CD4-positive, alpha-beta T cell (primary cell): ENCODE data around the gene MRPL36. TPM values are rescaled to one million over a fixed set of nuclear protein-coding genes. Genes with fewer than 3 reads are reported as not detected.

Experiments
- ATAC-seq: fragments of 200-7000 bp; cut with Tn5 transposase; one replicate; pipeline ENCODE4 v1.10.0; 2022; ENCODE audit warnings: mild to moderate bottlenecking; ENCODE audit not compliant: poor library complexity
- CTCF ChIA-PET: fragments of 350-600 bp; sonication (Branson Sonifier 250); formaldehyde crosslinking; loops from one replicate; lab custom pipeline; 2021; ENCODE audit warnings: antibody characterized with exemption, inconsistent platforms; lab: Charles Lee
- POLR2A ChIA-PET: fragments of 350-600 bp; sonication (Branson Sonifier 250); formaldehyde crosslinking; loops from one replicate; lab custom pipeline; 2021; ENCODE audit warnings: antibody characterized with exemption, inconsistent platforms; lab: Charles Lee
- DNase-seq, 14 experiments: peaks; one replicate each; pipeline ENCODE4 v3.0.0-alpha.2; 2013 to 2020; ENCODE audit warnings: mixed read lengths in 2 of 14
- H3K27ac ChIP-seq, 2 donors: one replicate each; pipeline versions ENCODE4 v1.5.1 to v1.7.0; 2013; ENCODE audit warnings: low read length in 2 of 2, low read depth in 1 of 2, mild to moderate bottlenecking in 1 of 2
- H3K27me3 ChIP-seq, 2 experiments: 1 replicate in 1 of 2; 2 replicates in 1 of 2; pipeline versions ENCODE4 v1.6.1 to v1.7.0; 2013; ENCODE audit warnings: low read length in 2 of 2, control low read depth in 1 of 2, mild to moderate bottlenecking in 1 of 2, moderate library complexity in 1 of 2; ENCODE audit not compliant: insufficient read depth in 2 of 2, control insufficient read depth in 1 of 2
- H3K36me3 ChIP-seq: one replicate; pipeline ENCODE4 v1.6.1; 2013; ENCODE audit warnings: low read length, control low read depth; ENCODE audit not compliant: insufficient read depth
- H3K4me1 ChIP-seq: one replicate; pipeline ENCODE4 v1.6.1; 2013; ENCODE audit warnings: low read length, control low read depth; ENCODE audit not compliant: insufficient read depth
- H3K4me3 ChIP-seq: one replicate; pipeline ENCODE4 v1.5.1; 2013; ENCODE audit warnings: mild to moderate bottlenecking, low read length, moderate library complexity
- H3K9me3 ChIP-seq, 2 experiments: 1 replicate in 1 of 2; 2 replicates in 1 of 2; pipeline versions ENCODE4 v1.6.1 to v1.7.0; 2013; ENCODE audit warnings: low read length in 2 of 2, mild to moderate bottlenecking in 2 of 2, control low read depth in 1 of 2, moderate library complexity in 1 of 2; ENCODE audit not compliant: control insufficient read depth in 1 of 2, insufficient read depth in 1 of 2
- H3K27ac Mint-ChIP-seq: one replicate; pipeline ENCODE4 v1.8.0; 2020; ENCODE audit warnings: mixed read lengths
- H3K27me3 Mint-ChIP-seq: one replicate; pipeline ENCODE4 v1.8.0; 2021; ENCODE audit warnings: mixed read lengths
- H3K36me3 Mint-ChIP-seq: one replicate; pipeline ENCODE4 v1.8.0; 2021; ENCODE audit warnings: low read depth, mixed read lengths
- H3K4me1 Mint-ChIP-seq: one replicate; pipeline ENCODE4 v1.8.0; 2021; ENCODE audit warnings: low read depth, mixed read lengths
- H3K4me3 Mint-ChIP-seq: one replicate; pipeline ENCODE4 v1.8.0; 2020; ENCODE audit warnings: mild to moderate bottlenecking, mixed read lengths
- H3K9me3 Mint-ChIP-seq: one replicate; pipeline ENCODE4 v1.8.0; 2020; ENCODE audit warnings: mixed read lengths
- intact Hi-C, 2 experiments: fragments of 100-400 bp; cut with DNase I in 1 of 2; cut with micrococcal nuclease in 1 of 2; formaldehyde crosslinking; loops; one replicate each; pipeline versions ENCODE4 v1.15.1 to v1.9.0; 2023 to 2025; cut with DNase I, micrococcal nuclease
- total RNA-seq, 174 experiments: library from RNA in 2 of 174; stranded (reverse) in 2 of 174; gene quantifications; one replicate each; pipeline ENCODE4 v1.2.3 and lab custom pipeline; 2021 to 2026
- TF ChIP-seq, protein P1 (sequence below): fragments of 200-600 bp; IDR thresholded peaks from one replicate; pipeline ENCODE4 v1.8.0; 2022; ENCODE audit warnings: antibody characterized with exemption, mild to moderate bottlenecking

Gene MRPL36
- total RNA-seq, 2 experiments from 2014 or later = 14.3 to 18.2 TPM

DNA sequence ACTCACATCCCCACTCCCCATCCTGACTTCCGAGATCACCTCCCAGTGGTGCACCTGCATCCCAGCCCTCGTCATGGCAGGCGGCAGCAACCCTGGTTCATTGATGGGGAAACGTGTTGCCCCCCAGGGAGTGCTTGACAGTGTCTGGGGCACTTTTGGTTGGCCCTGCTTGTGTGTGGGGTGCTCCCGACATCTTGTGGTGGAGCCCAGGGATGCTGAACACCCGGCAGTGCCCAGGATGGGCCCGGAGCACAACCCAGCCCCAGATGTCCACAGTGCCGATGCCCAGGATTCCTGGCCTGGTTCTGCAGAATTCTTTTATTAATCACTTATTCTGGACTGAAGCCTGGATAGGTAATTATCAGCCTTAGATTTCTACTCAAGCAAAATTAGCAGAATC lies 3.7 kb downstream of the MRPL36 start:
- peaks cover 47% of the 10 kb centered on the region for H3K36me3 Mint-ChIP-seq
- no peak overlapping the region for H3K4me3 Mint-ChIP-seq
- intact Hi-C loops = loop anchor here in 1 of 2 experiments (5.0 to 10.0 kb wide), 4 partner anchors 59 to 451 kb away; partner anchors contain the start of gene CLPTM1L
- Histone ChIP-seq H3K36me3 (peaks cover 28% of the 10 kb centered on the region), H3K9me3 (no peaks in the 10 kb centered on the region), H3K27me3 (no peaks in the 10 kb centered on the region), H3K27ac (no peak overlapping the region), H3K4me3 (no peak overlapping the region), H3K4me1 (peaks cover 68% of the 10 kb centered on the region)
- no peaks in the 10 kb centered on the region for H3K9me3 Mint-ChIP-seq
- CTCF ChIA-PET = no interaction called here
- H3K4me1 Mint-ChIP-seq = peaks cover 66% of the 10 kb centered on the region
- no peaks in the 10 kb centered on the region for H3K27me3 Mint-ChIP-seq
- POLR2A ChIA-PET = no interaction called here
- ATAC-seq = no peak
- H3K27ac Mint-ChIP-seq = no peak overlapping the region
- DNase-seq = no peak
- TF ChIP-seq, protein P1, sequence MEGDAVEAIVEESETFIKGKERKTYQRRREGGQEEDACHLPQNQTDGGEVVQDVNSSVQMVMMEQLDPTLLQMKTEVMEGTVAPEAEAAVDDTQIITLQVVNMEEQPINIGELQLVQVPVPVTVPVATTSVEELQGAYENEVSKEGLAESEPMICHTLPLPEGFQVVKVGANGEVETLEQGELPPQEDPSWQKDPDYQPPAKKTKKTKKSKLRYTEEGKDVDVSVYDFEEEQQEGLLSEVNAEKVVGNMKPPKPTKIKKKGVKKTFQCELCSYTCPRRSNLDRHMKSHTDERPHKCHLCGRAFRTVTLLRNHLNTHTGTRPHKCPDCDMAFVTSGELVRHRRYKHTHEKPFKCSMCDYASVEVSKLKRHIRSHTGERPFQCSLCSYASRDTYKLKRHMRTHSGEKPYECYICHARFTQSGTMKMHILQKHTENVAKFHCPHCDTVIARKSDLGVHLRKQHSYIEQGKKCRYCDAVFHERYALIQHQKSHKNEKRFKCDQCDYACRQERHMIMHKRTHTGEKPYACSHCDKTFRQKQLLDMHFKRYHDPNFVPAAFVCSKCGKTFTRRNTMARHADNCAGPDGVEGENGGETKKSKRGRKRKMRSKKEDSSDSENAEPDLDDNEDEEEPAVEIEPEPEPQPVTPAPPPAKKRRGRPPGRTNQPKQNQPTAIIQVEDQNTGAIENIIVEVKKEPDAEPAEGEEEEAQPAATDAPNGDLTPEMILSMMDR = no peak

DNA sequence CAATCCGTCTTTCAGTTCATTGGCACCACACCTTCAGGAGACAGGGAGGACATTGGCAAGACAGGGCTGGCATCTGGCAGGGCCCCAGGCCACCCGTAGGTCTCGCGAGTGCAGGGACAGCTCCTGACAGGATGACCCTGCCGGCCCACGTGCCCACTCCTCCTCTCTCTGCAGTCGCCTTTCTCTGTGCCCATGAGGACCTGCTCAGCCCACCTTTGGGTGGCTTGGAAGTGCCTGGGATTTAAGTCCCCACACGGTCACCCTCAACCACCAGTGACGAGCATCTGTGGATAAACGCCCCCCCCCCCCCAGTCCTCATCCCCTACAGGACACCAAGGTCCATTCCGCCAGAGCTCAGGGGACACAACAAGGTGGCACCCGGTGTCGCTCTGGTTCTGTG lies 4.1 kb downstream of the MRPL36 start:
- Histone ChIP-seq H3K36me3 (peaks cover 28% of the 10 kb centered on the region), H3K9me3 (no peaks in the 10 kb centered on the region), H3K27ac (no peak overlapping the region), H3K27me3 (no peaks in the 10 kb centered on the region), H3K4me3 (no peak overlapping the region), H3K4me1 (peaks cover 64% of the 10 kb centered on the region)
- no peak for DNase-seq
- Mint-ChIP-seq H3K4me3 (peak overlapping the region; percentile 12), H3K4me1 (peaks cover 62% of the 10 kb centered on the region), H3K27me3 (no peaks in the 10 kb centered on the region), H3K27ac (peak overlapping the region; percentile 6), H3K36me3 (peaks cover 43% of the 10 kb centered on the region), H3K9me3 (no peaks in the 10 kb centered on the region)
- ChIA-PET POLR2A (no interaction called here), CTCF (no interaction called here)
- intact Hi-C loops = loop anchor here in 1 of 2 experiments (5.0 to 10.0 kb wide), 4 partner anchors 58 to 451 kb away; partner anchors contain the start of gene CLPTM1L
- TF ChIP-seq, protein P1 = no peak
- ATAC-seq = no peak

DNA sequence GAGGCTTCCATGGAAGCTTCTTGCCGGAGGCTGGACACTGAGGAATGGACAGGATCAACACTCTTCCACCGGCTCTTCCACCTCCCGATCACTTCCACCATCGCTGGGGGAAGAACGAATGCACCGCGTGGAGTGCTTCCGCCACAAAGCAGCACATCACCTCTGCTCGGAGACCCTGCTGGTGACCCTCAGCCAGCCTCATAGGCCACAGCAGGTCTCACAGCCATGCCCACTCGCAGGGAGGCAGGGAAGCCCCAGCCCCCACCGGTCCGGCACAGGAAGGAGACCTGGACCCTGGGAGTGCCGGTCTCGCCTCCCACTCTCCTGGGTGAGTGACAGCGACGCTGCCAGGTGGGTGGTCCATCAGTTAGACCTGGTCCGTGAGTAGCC lies 4.7 kb downstream of the MRPL36 start:
- Mint-ChIP-seq H3K27ac (peak overlapping the region; percentile 6), H3K27me3 (no peaks in the 10 kb centered on the region), H3K4me1 (peaks cover 61% of the 10 kb centered on the region), H3K36me3 (peaks cover 37% of the 10 kb centered on the region), H3K9me3 (no peaks in the 10 kb centered on the region), H3K4me3 (no peak overlapping the region)
- ATAC-seq (no peak), DNase-seq (no peak)
- no peaks in the 10 kb centered on the region for H3K27me3 ChIP-seq
- TF ChIP-seq, protein P1 = no peak
- H3K4me1 ChIP-seq = peaks cover 64% of the 10 kb centered on the region
- ChIA-PET CTCF (no interaction called here), POLR2A (no interaction called here)
- H3K36me3 ChIP-seq = peaks cover 28% of the 10 kb centered on the region
- no peaks in the 10 kb centered on the region for H3K9me3 ChIP-seq
- no peak overlapping the region for H3K4me3 ChIP-seq
- no peak overlapping the region for H3K27ac ChIP-seq
- intact Hi-C loops = loop anchor here in 1 of 2 experiments (5.0 to 10.0 kb wide), 6 partner anchors 58 to 1183 kb away; partner anchors contain the start of genes CEP72, CLPTM1L and LPCAT1
